Choroid plexus epithelial cell (primary cell): ENCODE results near the gene OR51S1.

Source experiments
- DNase-seq: peaks from one replicate; pipeline ENCODE4 v3.0.0-alpha.2; 2010; ENCODE audit warnings: low read depth
- H3K4me3 ChIP-seq: 2 replicates; pipeline ENCODE4 v1.5.1; 2011; ENCODE audit warnings: low read depth, mild to moderate bottlenecking, control low read depth, low read length, moderate library complexity
- CTCF ChIP-seq: conservative IDR thresholded peaks from 2 replicates; pipeline ENCODE4 v1.5.1; 2011; ENCODE audit warnings: low read depth, mild to moderate bottlenecking, control low read depth, inconsistent platforms, low read length, moderate library complexity

The OR51S1 gene

GRCh38 chr11:4848908-4849532 lies at the start of gene OR51S1:
Gene OR51S1 (minus strand): TSS chr11:4849208. CDS start chr11:4849208, 0 bp downstream.
- no peak for DNase-seq
- no peak within 1 kb of the TSS for H3K4me3 ChIP-seq
- no peak for TF ChIP-seq CTCF

GRCh38 chr11:4891996-4892640 lies 43.1 kb upstream of the OR51S1 start:
- TF ChIP-seq CTCF, result peak; percentile 34
- DNase-seq, result peak; percentile 91

GRCh38 chr11:4890279-4890678 lies 41.3 kb upstream of the OR51S1 start:
- no peak for TF ChIP-seq CTCF
- peak; percentile 30 for DNase-seq
- no peak overlapping the region for H3K4me3 ChIP-seq

More at GRCh38 chr11:4891996-4892640, 43.1 kb upstream of the OR51S1 start:
- no peak overlapping the region for H3K4me3 ChIP-seq

GRCh38 chr11:4887591-4887990 lies 38.6 kb upstream of the OR51S1 start:
- peak; percentile 22 for DNase-seq
- no peak overlapping the region for H3K4me3 ChIP-seq
- TF ChIP-seq CTCF, result no peak

GRCh38 chr11:4886186-4886585 lies 37.2 kb upstream of the OR51S1 start:
- TF ChIP-seq CTCF, result no peak
- H3K4me3 ChIP-seq, result no peak overlapping the region
- DNase-seq, result no peak

- DNase-seq, result no peak
- no peak overlapping the region for H3K4me3 ChIP-seq
- no peak for TF ChIP-seq CTCF
These were observed 35.4 kb upstream of the OR51S1 start for GRCh38 chr11:4884361-4884760.

- no peak for TF ChIP-seq CTCF
- DNase-seq, result no peak
- no peak overlapping the region for H3K4me3 ChIP-seq
These were observed 33.5 kb upstream of the OR51S1 start for GRCh38 chr11:4882543-4882942.
